Chondrocyte (in vitro differentiated cells): ENCODE results near the gene E2F1. TPM values are rescaled to one million over a fixed set of nuclear protein-coding genes. Genes with fewer than 3 reads are reported as not detected.

Experiments used
- DNase-seq: peaks from one replicate; pipeline ENCODE4 v3.0.0; 2021; ENCODE audit warnings: mixed read lengths, low spot score
- H3K27ac Mint-ChIP-seq: one replicate; pipeline ENCODE4 v1.8.0; 2021; ENCODE audit warnings: mild to moderate bottlenecking, moderate library complexity, mixed read lengths; ENCODE audit not compliant: unreplicated experiment
- H3K27me3 Mint-ChIP-seq: 2 replicates; pipeline ENCODE4 v1.8.0; 2021; ENCODE audit warnings: low read depth, mixed read lengths
- H3K36me3 Mint-ChIP-seq: 2 replicates; pipeline ENCODE4 v1.8.0; 2021; ENCODE audit warnings: low read depth, mixed read lengths
- H3K4me1 Mint-ChIP-seq: 2 replicates; pipeline ENCODE4 v1.8.0; 2021; ENCODE audit warnings: low read depth, mild to moderate bottlenecking, mixed read lengths
- H3K4me3 Mint-ChIP-seq: one replicate; pipeline ENCODE4 v1.8.0; 2021; ENCODE audit warnings: mild to moderate bottlenecking, moderate library complexity, mixed read lengths; ENCODE audit not compliant: unreplicated experiment
- H3K9me3 Mint-ChIP-seq: 2 replicates; pipeline ENCODE4 v1.8.0; 2021; ENCODE audit warnings: low read depth, mixed read lengths
- long read RNA-seq: library from polyadenylated mRNA; stranded (forward); transcript quantifications from one replicate; pipeline ENCODE4 v2.0.0, GENCODE V29; 2021
- total RNA-seq: library from RNA; stranded (reverse); gene quantifications from 3 replicates; pipeline ENCODE4 v1.2.1, GENCODE V29; 2021
- TF ChIP-seq, protein P1 (sequence below): fragments of 200-600 bp; sonication (generic); IDR thresholded peaks from 2 replicates; pipeline ENCODE4 v1.5.0; 2021; ENCODE audit warnings: antibody characterized with exemption, mild to moderate bottlenecking, moderate library complexity

Gene E2F1, protein sequence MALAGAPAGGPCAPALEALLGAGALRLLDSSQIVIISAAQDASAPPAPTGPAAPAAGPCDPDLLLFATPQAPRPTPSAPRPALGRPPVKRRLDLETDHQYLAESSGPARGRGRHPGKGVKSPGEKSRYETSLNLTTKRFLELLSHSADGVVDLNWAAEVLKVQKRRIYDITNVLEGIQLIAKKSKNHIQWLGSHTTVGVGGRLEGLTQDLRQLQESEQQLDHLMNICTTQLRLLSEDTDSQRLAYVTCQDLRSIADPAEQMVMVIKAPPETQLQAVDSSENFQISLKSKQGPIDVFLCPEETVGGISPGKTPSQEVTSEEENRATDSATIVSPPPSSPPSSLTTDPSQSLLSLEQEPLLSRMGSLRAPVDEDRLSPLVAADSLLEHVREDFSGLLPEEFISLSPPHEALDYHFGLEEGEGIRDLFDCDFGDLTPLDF
- total RNA-seq: 7.5 to 17.0 TPM (median 7.6 TPM) in 3 replicates
- long read RNA-seq, transcript E2F1-201 (7 exons, 2,503 nt): major isoform, 26 of 40 reads
- long read RNA-seq, partial matches to known transcripts: 6 of 40 reads
- long read RNA-seq, other reads (novel, unspliced or antisense): 8 of 40 reads

DNA sequence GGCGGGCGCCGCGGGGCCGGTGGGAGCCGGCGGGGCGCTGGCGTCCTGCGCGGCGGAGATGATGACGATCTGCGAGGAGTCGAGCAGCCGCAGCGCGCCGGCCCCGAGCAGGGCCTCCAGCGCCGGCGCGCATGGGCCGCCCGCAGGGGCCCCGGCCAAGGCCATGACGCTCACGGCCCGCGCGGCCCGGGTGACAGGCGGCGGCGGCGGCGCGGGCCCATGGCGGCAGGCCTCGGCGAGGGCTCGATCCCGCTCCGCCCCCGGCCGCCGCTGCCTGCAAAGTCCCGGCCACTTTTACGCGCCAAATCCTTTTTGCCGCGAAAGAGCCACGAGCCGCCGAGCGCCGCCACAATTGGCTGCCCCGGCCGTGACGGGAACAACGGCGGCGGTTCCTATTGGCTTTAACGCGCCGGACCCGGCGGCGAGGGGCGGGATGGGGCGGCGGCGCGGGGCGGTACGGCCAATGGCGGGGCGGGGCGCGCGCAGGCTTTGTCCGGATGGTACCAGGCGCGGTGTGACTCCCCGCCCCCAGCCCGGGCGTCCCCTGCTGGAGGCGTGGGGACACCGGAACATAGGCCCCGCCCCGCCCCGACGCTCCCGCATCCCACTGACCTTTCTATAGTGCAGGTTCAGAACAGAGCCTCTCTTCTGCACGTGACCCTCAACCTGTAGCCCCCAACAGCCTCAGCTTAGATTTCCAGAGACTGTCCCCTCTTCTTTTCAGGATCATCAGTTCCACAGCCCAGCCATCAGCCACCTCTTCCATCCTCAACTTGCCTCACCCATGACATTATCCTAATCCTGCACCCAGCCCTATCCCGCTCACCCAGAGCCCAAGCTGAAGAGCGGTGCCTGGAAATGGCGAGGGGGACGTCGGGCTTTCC lies at the start of gene E2F1:
Gene E2F1 (minus strand): TSS at position 286 of the 884 bp plus-strand sequence. CDS start 121 bp downstream, at position 165.
- Mint-ChIP-seq H3K36me3 (no peaks in the 10 kb centered on the region), H3K4me1 (peaks cover 26% of the 10 kb centered on the region), H3K4me3 (peak within 1 kb of the TSS; percentile 90), H3K27ac (peak within 1 kb of the TSS; percentile 80), H3K27me3 (no peaks in the 10 kb centered on the region), H3K9me3 (no peaks in the 10 kb centered on the region)
- peak; percentile 97 for DNase-seq
- TF ChIP-seq, protein P1, sequence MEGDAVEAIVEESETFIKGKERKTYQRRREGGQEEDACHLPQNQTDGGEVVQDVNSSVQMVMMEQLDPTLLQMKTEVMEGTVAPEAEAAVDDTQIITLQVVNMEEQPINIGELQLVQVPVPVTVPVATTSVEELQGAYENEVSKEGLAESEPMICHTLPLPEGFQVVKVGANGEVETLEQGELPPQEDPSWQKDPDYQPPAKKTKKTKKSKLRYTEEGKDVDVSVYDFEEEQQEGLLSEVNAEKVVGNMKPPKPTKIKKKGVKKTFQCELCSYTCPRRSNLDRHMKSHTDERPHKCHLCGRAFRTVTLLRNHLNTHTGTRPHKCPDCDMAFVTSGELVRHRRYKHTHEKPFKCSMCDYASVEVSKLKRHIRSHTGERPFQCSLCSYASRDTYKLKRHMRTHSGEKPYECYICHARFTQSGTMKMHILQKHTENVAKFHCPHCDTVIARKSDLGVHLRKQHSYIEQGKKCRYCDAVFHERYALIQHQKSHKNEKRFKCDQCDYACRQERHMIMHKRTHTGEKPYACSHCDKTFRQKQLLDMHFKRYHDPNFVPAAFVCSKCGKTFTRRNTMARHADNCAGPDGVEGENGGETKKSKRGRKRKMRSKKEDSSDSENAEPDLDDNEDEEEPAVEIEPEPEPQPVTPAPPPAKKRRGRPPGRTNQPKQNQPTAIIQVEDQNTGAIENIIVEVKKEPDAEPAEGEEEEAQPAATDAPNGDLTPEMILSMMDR: peak; percentile 74

DNA sequence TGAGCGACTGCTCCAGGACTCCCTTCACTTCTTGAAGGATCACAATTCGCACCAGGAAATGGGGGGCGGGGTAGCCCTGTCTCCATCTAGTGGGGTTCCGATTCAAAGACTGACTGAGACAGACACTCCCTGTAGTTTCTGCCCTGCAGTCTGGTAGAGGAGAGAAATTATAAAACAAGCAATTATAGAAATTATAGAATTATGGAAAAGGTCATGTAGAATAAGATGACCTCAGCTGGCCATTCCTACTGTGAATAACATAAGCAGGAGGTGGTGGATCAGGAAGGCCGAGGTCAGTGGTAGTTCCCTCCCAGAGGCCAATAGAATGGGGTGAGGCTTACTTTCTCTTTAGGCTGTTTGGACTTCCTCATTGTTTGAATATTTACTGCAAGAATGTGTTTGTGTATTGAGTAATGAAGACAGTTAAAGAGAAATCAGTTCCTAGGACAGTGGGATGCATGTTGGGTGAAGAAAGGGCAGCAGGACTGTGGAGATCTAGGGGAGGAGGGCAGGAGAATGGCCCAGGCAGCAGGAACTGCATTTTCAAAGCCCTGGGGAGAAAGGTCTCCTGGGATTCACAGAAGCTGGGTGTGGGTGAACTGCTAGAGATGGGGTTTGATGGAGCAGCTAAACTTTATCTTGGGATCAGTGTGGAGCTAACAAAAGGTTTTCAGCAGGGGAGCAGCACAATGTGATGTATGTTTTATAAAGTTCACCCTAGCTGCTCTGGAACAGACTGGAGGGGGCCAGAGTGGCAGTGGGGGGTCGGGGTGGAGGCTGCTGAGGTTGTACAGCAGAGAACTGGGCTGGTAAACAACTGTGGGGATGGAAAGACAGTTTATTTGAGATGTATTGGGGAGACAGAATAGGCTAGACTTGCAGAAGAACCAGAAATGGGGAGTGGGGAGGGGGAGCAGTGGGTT lies 47.7 kb upstream of the E2F1 start:
- H3K27ac Mint-ChIP-seq: peak overlapping the region; percentile 89
- TF ChIP-seq, protein P1: peak; percentile 16
- peak overlapping the region; percentile 7 for H3K4me3 Mint-ChIP-seq
- no peak for DNase-seq
- no peaks in the 10 kb centered on the region for H3K27me3 Mint-ChIP-seq
- H3K9me3 Mint-ChIP-seq: peaks cover 21% of the 10 kb centered on the region
- H3K36me3 Mint-ChIP-seq: peaks cover 15% of the 10 kb centered on the region
- peaks cover 26% of the 10 kb centered on the region for H3K4me1 Mint-ChIP-seq

DNA sequence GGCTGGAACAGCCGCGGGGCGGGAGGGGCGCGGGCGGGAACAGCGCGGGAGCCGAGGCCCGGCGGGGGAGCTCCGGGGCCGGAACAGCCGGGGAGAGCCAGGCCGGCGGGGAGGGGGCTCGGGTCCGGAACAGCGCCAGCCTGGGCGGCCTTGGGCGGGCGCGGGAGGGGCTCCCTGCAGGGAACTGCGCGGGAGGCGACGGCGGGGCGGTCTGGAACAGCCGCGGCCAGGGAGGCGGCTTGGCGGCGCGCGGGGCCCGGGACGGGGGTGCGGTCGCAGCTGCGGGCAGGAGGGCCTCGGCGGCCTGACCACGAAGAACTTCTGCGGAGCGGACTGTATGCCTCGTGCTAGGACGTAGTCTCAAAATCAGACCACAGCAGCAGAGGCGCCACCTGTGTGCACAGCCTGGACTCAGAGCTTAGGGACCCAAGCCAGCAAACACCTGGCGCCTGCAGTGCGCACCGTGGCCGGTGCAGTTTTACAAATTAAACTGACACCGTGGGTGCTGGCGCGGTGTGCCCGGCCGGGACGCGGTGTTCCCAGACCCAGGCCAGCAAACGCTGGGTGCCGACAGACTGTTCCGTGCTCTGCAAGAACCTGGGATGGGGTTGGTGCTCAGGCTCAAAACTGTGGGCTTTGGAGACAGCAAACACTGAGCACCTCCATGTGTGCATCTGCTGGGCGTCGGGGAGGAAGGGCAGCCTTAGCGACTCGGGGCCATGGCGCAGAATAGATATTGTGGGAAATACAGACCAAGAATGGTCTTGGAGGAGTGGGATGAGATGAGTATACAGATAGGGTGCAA lies 46.2 kb upstream of the E2F1 start:
- Mint-ChIP-seq H3K4me1 (peaks cover 26% of the 10 kb centered on the region), H3K4me3 (peak overlapping the region; percentile 76), H3K9me3 (peaks cover 15% of the 10 kb centered on the region), H3K27me3 (no peaks in the 10 kb centered on the region), H3K36me3 (peaks cover 9% of the 10 kb centered on the region), H3K27ac (peak overlapping the region; percentile 83)
- peak; percentile 92 for DNase-seq
- TF ChIP-seq, protein P1: no peak

DNA sequence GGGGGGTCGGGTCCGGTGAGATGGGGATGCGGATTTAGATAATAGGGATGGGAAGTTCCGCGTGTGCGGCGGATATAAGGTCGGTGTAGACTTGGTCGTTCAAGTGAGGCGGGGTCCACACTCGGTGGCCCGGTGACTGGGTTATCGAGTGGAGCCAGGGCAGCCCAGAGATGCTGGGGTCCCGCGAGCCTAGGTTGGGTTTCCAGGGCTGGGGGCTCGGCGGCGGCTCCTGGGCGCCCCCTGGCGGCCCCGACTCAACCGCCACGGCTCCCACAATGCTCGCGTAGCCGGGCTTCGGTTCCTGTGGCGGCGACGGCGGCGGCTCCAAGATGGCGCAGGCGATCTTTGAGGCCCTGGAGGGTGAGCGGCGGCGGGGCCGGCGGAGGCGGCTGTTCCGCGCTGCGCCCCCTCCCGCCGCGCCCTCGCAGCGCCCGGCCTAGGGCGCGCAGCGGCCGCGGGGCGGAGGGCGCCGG lies 45.5 kb upstream of the E2F1 start, which contains the start of gene ZNF341:
Gene ZNF341 (plus strand): TSS at position 304 of the 473 bp plus-strand sequence. CDS start 26 bp downstream, at position 330.
- Mint-ChIP-seq H3K27me3 (no peaks in the 10 kb centered on the region), H3K4me1 (peaks cover 26% of the 10 kb centered on the region), H3K36me3 (peaks cover 7% of the 10 kb centered on the region), H3K9me3 (peaks cover 12% of the 10 kb centered on the region), H3K4me3 (peak within 1 kb of the TSS; percentile 80), H3K27ac (peak within 1 kb of the TSS; percentile 85)
- TF ChIP-seq, protein P1: peak; percentile 92
- DNase-seq: no peak
